Hematopoietic multipotent progenitor cell treated with erythropoietin and hydrocortisone succinate and interleukin-3 and kit ligand, for 4 days (in vitro differentiated cells): ENCODE measurements around the gene HACD2.

Experiments
- DNase-seq: peaks from one replicate; pipeline ENCODE4 v3.0.0-alpha.2; 2015

The HACD2 gene

GRCh38 chr3:123444023-123444422 is 140.8 kb downstream of the HACD2 start:
- DNase-seq: no peak

GRCh38 chr3:123442908-123443307 is 141.9 kb downstream of the HACD2 start:
- DNase-seq: no peak

- DNase-seq: no peak
Observed at GRCh38 chr3:123442125-123442524, 142.7 kb downstream of the HACD2 start.
